ENCODE measurements around the gene THRB. TPM values are rescaled to one million over a fixed set of nuclear protein-coding genes. Genes with fewer than 3 reads are reported as not detected.

THRB gene
- total and polyA plus RNA-seq, 2 donors (not counting 3 experiments of a cell fraction or from before 2014, with no cell fraction given): 0.06 TPM; not detected in 1

- ChIA-PET CTCF (interaction anchor here (1.3 kb wide), 1 partner anchor 190 kb away, joined by 3 read pairs; no protein-coding TSS in a partner anchor), POLR2A (no interaction called here)
- Histone ChIP-seq H3K9me3 (replicated peaks; ENCODE audit: control insufficient read depth, insufficient read depth, low read length) (no peaks in the 10 kb centered on the region), H3K4me3 (replicated peaks in 1 of 3; ENCODE audit: insufficient read depth in 1 of 3, low read depth in 1 of 3, low read length in 3 of 3) (no peak overlapping the region), H3K4me2 (ENCODE audit: insufficient read depth, low read length) (no peak overlapping the region), H3K9ac (replicated peaks; ENCODE audit: extremely low read depth, insufficient read depth, low read length) (no peak overlapping the region), H4K20me1 (replicated peaks; ENCODE audit: control insufficient read depth, extremely low read depth, insufficient read depth, low read length) (no peaks in the 10 kb centered on the region), H3K27ac (ENCODE audit: insufficient read depth, low read depth, low read length) (no peak overlapping the region), H3K79me2 (ENCODE audit: control insufficient read depth, insufficient read depth, low read length) (no peaks in the 10 kb centered on the region), H3K27me3 (ENCODE audit: control insufficient read depth in 2 of 2, insufficient read depth in 2 of 2, low read length in 2 of 2) (no peaks in the 10 kb centered on the region), H3K4me1 (ENCODE audit: control insufficient read depth, extremely low read depth, insufficient read depth, low read length) (no peaks in the 10 kb centered on the region), H3K9me1 (replicated peaks; ENCODE audit: control insufficient read depth, extremely low read depth, insufficient read depth, low read length) (no peaks in the 10 kb centered on the region), H2AFZ (ENCODE audit: low read depth, low read length) (no peak overlapping the region), H3K36me3 (ENCODE audit: control insufficient read depth in 2 of 2, extremely low read depth in 1 of 2, insufficient read depth in 2 of 2, low read length in 2 of 2) (no peaks in the 10 kb centered on the region)
- no TSS peak for BruUV-seq (replicated peaks)
- dilution Hi-C loops (cut with MboI; ENCODE audit: extremely low pct_ligation_motif_present, low sequenced_read_pairs) (no loop called here), intact Hi-C loops (cut with micrococcal nuclease) (no loop called here)
- DNase-seq (ENCODE audit: low read depth, low spot score): no peak
- no peak for FAIRE-seq
- TF ChIP-seq JUN (IDR thresholded peaks at IDR 0.05; ENCODE audit: borderline replicate concordance, insufficient read depth, insufficient read length, low read depth): no peak
- TF ChIP-seq POLR2AphosphoS5 (IDR thresholded peaks at IDR 0.05; ENCODE audit: insufficient read depth, low read depth, low read length): no peak
- TF ChIP-seq FOS (IDR thresholded peaks at IDR 0.05; ENCODE audit: borderline replicate concordance, insufficient read depth, low read length): no peak
- TF ChIP-seq, protein P1, sequence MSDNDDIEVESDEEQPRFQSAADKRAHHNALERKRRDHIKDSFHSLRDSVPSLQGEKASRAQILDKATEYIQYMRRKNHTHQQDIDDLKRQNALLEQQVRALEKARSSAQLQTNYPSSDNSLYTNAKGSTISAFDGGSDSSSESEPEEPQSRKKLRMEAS (IDR thresholded peaks at IDR 0.05; ENCODE audit: insufficient read depth, insufficient read length): no peak
- TF ChIP-seq, protein P2, sequence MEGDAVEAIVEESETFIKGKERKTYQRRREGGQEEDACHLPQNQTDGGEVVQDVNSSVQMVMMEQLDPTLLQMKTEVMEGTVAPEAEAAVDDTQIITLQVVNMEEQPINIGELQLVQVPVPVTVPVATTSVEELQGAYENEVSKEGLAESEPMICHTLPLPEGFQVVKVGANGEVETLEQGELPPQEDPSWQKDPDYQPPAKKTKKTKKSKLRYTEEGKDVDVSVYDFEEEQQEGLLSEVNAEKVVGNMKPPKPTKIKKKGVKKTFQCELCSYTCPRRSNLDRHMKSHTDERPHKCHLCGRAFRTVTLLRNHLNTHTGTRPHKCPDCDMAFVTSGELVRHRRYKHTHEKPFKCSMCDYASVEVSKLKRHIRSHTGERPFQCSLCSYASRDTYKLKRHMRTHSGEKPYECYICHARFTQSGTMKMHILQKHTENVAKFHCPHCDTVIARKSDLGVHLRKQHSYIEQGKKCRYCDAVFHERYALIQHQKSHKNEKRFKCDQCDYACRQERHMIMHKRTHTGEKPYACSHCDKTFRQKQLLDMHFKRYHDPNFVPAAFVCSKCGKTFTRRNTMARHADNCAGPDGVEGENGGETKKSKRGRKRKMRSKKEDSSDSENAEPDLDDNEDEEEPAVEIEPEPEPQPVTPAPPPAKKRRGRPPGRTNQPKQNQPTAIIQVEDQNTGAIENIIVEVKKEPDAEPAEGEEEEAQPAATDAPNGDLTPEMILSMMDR (IDR thresholded peaks at IDR 0.05; ENCODE audit: extremely low read depth in 1 of 2, insufficient read depth in 1 of 2, low read depth in 1 of 2, low read length in 2 of 2): no peak
- no peak for TF ChIP-seq MYC (IDR thresholded peaks at IDR 0.05; ENCODE audit: low read depth, low read length)
- TF ChIP-seq EZH2 (IDR thresholded peaks at IDR 0.05; ENCODE audit: borderline replicate concordance, low read depth, low read length, severe bottlenecking): no peak
- no peak for TF ChIP-seq GATA2 (IDR thresholded peaks at IDR 0.05; ENCODE audit: insufficient read depth, insufficient read length, low read depth, low read length)
Observed at GRCh38 chr3:24454856-24455255, 39.8 kb downstream of the THRB start.

All from endothelial cell of umbilical vein (primary cell).